HG03439 (cell line): ENCODE results near the gene LIFR.

Experiments used
- ATAC-seq: cut with Tn5 transposase; IDR thresholded peaks from one replicate; pipeline ENCODE4 v1.9.1; 2021; ENCODE audit warnings: mild to moderate bottlenecking, moderate library complexity; ENCODE audit not compliant: unreplicated experiment

Gene LIFR

DNA sequence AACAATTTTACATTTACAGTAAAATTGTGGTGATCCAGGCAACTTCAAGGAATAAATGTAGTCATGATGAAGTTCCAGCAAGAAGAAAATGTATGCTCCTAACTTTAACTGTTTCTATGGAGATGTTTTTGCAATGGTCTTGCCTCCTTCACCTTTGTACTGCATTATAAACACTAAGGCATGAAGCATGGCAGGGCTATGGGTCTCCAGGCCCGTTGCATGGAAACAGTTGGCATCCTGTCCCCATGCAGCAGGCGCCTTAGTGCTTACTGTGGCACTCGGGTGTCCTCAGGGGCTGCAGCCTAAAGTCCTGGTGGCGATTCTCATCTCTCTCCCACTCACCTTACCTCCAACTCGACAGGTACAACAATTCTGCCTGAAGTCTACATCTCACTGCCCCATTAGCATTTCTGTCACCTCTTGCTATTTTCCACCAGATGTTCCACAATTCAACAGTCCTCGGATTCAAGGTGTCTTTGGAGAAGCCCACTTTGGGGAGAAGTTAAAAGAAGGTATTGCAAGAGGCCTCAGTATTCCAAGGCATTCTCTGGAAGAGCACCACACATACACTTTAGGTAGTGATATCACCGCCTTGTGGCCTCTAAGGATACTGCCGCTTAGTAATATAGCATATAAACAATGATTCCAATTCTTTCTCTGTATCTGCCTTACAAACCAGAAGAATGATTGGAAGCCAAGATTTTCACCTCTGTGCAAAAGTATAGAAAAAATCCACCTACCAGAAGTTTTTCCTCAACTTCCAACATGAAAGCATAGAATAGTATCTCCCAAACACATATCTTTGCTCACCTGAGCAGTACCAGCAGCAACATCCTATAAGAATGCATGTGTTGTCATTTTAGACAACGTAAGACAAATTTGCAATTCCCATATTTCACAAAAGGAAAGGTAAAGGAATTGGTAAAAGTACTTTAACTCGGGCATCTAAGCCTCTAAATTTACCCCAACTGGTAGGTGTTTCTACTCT lies 5.1 kb downstream of the LIFR start:
- ATAC-seq: no peak

DNA sequence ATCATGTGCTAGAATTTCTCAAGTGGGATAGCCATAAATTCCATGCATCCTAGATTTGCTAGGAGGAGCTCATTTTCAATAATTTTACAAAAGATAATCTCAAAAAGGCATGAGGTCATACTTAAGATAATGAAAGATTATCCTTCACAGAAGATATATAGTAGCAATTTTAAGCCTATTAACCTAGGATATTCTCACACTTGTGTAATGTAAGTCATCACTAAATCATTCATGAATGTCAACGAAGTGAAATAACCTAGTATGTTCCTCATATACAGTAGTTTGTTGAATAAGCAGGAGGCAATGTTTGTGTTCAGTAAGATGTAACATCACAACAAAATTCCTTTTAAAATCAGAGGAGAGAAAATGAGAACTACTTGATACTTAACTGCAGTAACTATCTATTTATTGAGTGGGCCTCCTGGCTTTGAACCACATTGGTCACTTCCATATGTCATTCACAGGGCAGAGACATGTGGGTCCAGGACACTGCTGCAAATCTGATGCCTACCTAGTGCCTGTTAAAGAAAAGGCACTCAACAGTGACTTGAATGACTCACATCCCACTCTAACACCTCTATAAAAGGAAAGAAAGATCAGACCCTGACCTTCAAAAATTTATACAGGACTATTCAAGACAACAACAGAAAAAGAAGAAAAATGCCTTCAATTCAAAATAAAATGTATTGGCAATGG lies 8.2 kb downstream of the LIFR start:
- no peak for ATAC-seq

DNA sequence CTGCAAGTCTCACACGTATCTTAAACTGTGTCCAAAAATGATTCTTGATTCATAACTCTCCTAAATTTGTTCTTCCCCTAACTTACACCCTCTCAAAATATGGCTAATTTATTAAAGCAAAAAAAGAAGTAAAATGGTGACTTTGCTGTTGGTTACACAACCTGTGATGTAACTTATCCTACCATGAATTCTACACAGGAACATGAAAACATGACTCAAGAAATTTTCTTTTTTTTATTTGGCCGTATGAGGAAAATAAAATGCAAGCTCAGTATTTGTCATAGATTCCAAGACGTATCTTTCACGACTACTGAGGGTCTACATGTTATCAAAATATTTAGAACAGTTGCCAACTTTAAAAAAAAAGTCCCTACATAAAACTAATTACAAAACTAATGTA lies 9.2 kb downstream of the LIFR start:
- ATAC-seq: no peak

DNA sequence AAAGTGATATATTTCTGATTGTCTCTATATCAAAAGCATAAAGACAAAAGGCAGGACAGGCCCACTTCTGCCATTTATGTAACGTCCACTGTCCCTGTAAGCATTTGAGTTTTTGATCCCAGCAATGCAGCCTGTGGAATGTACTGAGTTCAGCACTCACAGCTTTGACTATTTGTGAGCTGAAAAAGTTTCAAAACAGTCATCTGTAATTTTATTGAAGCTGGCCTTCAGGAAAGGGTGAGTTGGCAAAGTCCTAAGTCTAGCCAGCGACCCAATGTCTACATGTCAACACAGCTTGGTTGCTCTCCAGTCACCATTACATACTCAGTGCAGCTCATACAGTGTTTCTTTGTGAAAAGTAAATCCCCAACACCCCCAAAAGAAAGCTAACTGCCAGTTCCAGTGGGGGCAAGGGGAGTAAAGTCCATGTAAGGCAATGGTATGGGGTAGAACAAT lies 9.7 kb downstream of the LIFR start:
- no peak for ATAC-seq

- ATAC-seq: no peak
Measured at GRCh38 chr5:38543886-38544285, 12.6 kb downstream of the LIFR start.

GRCh38 chr5:38543074-38543473 lies 13.4 kb downstream of the LIFR start:
- ATAC-seq: no peak

DNA sequence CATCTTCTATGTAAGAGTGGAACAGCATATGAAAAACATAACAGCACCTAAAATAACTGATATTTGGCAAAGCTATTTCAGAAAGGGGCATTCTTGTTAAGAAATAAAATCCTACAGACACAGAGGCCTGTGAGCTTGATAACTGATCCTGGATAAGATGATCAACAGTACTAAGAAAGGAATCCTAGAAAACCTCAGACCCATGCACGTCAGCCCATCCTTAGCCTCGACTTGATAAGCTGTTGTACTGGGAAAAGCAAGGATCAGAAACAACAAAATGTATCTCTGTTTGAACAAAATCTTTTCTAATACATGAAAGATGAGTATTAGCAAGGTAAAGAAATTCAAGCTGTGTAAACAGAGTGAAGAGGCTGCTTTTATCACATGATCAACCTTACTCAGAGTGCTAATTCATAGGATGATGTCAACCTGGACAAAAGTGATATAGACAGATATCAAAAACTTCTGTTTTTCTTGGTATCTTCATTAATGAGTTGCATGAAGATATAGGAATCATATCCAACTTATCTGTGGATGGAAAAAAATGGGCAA lies 15.2 kb downstream of the LIFR start:
- no peak for ATAC-seq

- no peak for ATAC-seq
Measured at GRCh38 chr5:38540314-38540713, 16.1 kb downstream of the LIFR start.

GRCh38 chr5:38538161-38538560 lies 18.3 kb downstream of the LIFR start:
- ATAC-seq: no peak

- no peak for ATAC-seq
Measured at GRCh38 chr5:38537505-38537904, 18.9 kb downstream of the LIFR start.

DNA sequence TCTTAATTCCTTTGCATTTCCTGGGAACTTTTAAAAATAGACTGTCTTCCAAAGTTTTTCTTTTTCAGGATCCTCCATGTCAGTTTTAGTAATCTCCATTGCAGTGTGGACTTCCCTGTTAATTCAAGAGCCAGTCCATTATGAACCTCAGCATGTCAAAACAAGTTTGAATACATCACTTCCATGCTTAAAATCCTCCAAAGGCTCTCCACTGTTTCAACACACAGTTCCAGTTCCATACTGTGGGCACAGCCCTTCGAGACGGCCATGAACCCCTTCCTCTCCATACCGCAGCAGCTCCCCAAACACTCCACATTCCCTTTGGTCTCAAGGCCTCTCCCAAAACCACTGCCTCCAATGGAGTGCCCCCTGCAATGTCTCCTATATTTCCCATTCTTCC lies 19.5 kb downstream of the LIFR start:
- ATAC-seq: no peak

GRCh38 chr5:38535845-38536244 lies 20.6 kb downstream of the LIFR start:
- ATAC-seq: no peak

DNA sequence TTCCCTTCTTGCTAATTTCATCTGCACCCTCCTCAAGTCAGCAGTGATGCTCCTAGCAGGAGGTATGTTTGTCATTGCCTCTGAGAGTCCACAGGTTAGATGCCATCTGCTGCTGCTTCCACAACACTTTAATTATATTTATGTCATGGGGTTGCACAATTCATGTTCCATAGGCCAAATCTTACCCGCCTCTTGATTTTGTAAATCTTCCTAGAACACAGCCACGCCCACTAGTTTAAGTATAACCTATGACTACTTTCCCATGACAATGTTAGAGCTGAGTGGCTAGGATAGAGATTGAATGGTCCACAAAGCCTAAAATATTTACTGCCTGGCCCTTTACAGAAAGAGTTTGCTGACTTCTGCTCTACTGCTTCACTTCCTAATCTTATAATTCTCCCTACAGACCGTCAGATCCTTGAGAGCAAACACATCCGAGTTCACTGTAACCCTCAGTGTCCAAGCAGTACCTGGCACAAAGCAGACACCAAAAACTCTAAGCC lies 21.1 kb downstream of the LIFR start:
- ATAC-seq: no peak

- ATAC-seq: no peak
Measured at GRCh38 chr5:38534156-38534453, 22.3 kb downstream of the LIFR start.

- ATAC-seq: no peak
Measured at GRCh38 chr5:38533286-38534155, 22.9 kb downstream of the LIFR start.

DNA sequence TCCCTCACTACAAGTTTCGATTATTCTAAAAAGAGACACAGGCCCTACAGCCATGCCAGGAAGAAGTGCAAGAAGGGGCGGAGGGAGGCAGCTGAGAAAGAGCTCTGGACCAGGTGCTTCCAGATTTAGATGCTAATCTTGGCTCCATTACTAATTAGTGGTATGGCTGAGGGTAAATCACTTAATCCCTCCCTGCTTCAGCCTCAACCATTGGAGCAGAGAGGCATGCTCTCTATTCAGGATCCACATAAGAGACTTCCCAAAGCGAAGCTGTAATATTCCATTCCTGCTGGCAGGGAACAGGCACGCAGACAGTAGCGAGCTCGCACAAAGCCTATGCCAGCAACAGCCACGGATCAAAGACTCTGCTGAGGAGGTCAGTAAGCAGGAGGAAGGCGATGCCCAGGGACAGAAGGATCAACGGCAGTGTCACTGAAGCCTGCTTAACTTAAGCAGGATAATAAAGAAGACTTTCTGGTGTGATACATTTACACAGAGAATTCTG lies 24.2 kb downstream of the LIFR start:
- ATAC-seq: no peak

DNA sequence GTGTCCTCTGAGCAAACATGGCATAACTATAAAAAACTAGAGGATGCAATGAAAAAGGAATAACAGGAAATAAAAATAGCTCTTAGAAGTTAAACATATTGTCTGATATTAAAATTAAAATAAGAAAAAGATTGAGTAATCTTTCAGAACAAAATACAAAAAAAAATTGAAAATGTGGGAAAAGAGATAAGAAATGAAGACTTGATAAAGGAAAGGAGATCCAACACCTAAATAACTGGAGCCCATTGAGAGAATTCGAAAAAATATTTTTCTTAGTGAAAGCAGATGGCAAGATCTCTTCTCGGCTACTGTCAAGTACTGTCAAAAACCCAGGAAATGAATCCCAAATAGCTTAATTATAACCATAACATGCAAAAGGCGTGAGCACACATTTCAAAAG lies 24.9 kb downstream of the LIFR start:
- no peak for ATAC-seq

GRCh38 chr5:38529955-38530646 lies 26.3 kb downstream of the LIFR start:
- ATAC-seq: no peak

DNA sequence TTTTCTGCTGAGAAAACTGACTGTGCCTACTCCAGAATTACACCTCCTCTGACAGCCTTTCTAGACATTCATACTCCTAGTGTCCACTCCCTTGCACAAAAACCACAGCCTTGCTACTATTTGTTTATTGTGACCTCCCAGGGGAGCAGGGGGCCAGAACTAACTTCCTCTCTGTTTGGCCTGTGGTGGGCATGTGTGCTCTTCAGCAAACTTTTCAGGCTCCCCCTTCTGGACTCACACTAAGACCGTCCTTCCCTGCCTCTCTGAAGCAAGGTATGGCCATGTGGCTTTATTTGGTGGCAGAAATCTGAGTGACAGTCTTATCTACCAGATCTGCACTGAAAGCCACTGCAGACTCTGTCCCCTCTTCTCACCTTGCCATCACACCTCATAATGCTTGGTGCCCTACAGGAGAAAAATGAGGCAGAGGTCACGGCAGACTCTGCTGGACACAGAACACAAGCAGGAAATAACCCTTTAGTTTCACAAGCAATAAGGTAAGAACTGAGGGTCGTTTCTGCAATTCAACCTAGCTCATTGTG lies 28.2 kb downstream of the LIFR start:
- ATAC-seq: no peak

DNA sequence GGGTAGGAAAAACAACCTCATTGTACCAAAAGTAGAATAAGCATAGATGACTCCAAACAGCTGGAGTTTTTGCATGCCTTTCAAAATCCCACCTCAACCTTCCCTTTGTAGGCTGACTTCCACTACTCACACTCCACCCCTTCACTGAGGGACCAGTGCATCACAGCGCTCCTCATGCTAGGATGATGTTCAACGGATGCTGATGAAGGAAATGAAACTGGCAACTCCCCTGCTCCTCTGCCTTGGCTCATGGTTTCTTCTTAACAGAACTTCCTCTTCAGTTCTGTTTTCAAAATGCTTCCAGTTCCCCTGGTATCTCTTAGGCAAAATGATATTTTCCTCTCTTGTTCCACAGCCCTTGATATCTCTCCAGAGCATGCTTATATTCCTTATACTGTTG lies 29.0 kb downstream of the LIFR start:
- no peak for ATAC-seq
